Right renal cortex interstitium (tissue), 3 donors: ENCODE results near the gene PARD6A. TPM values are rescaled to one million over a fixed set of nuclear protein-coding genes. Genes with fewer than 3 reads are reported as not detected.
"Not testable (repeated sequence)": the region's sequence is repeated elsewhere in the genome, so short reads cannot be mapped to it uniquely, and the experiment has no call there.

Source experiments
- DNase-seq, 3 donors: peaks; one replicate each; pipeline ENCODE4 v3.0.0-alpha.2; 2013; ENCODE audit warnings: low read depth in 3 of 3, low spot score in 2 of 3
- polyA plus RNA-seq, 3 donors: library from polyadenylated mRNA; unstranded; fragments of 120-200 nt; gene quantifications; one replicate each; pipeline ENCODE4 v1.2.1, GENCODE V29; 2013; ENCODE audit not compliant: insufficient read length in 3 of 3

PARD6A gene
- polyA plus RNA-seq, 3 donors = 2.3 to 3.2 (median 3.2) TPM

GRCh38 chr16:67683767-67684166 lies 23.0 kb downstream of the PARD6A start:
- DNase-seq = no peak

GRCh38 chr16:67685388-67686112 lies 24.8 kb downstream of the PARD6A start:
- DNase-seq = no peak

- DNase-seq = not testable (repeated sequence)
Observed at GRCh38 chr16:67693517-67694285, 32.9 kb downstream of the PARD6A start.

GRCh38 chr16:67694611-67695010 lies 33.9 kb downstream of the PARD6A start:
- no peak for DNase-seq

GRCh38 chr16:67697422-67698185 lies 36.8 kb downstream of the PARD6A start:
- no peak for DNase-seq

- no peak for DNase-seq
Observed at GRCh38 chr16:67699265-67699664, 38.5 kb downstream of the PARD6A start.

GRCh38 chr16:67701420-67701819 lies 40.7 kb downstream of the PARD6A start:
- no peak for DNase-seq

- no peak for DNase-seq
Observed at GRCh38 chr16:67702130-67702529, 41.4 kb downstream of the PARD6A start.

GRCh38 chr16:67703626-67704025 lies 42.9 kb downstream of the PARD6A start:
- DNase-seq = no peak

- DNase-seq = no peak
Observed at GRCh38 chr16:67704110-67704509, 43.4 kb downstream of the PARD6A start.

GRCh38 chr16:67707210-67707609 lies 46.5 kb downstream of the PARD6A start:
- DNase-seq = no peak

GRCh38 chr16:67707790-67708189 lies 47.0 kb downstream of the PARD6A start:
- DNase-seq = no peak

- no peak for DNase-seq
Observed at GRCh38 chr16:67708368-67708771, 47.6 kb downstream of the PARD6A start.

- DNase-seq = no peak
Observed at GRCh38 chr16:67709050-67709449, 48.3 kb downstream of the PARD6A start.

GRCh38 chr16:67710607-67711006 lies 49.8 kb downstream of the PARD6A start:
- DNase-seq = no peak

Other genes starting within 250 kb of the PARD6A start
- gene ZDHHC1, start 244.5 kb upstream of the PARD6A start, polyA plus RNA-seq = 1 to 10 TPM; 9.1 to 9.9 (median 9.7) TPM
- 10 to 100 TPM; 44.4 to 54.9 (median 45.6) TPM for gene HSD11B2, start 229.8 kb upstream of the PARD6A start, polyA plus RNA-seq
- gene ATP6V0D1, start 179.8 kb upstream of the PARD6A start, polyA plus RNA-seq = 10 to 100 TPM; 82.9 to 99.8 (median 85.5) TPM
- under 1 TPM in 1 of 3 donors, not detected in 2; 0.17 TPM for gene AGRP, start 177.4 kb upstream of the PARD6A start, polyA plus RNA-seq
- gene RIPOR1, start 132.1 kb upstream of the PARD6A start, polyA plus RNA-seq = 100 to 1,000 TPM in 2 of 3 donors, 10 to 100 TPM in 1; 93.8 to 115 (median 100) TPM
- gene CTCF, start 98.4 kb upstream of the PARD6A start, polyA plus RNA-seq = 10 to 100 TPM; 81.5 to 87.2 (median 85.5) TPM
- gene CARMIL2, start 15.8 kb upstream of the PARD6A start, polyA plus RNA-seq = 1 to 10 TPM in 1 of 3 donors, under 1 TPM in 2; 0.65 to 1.0 (median 0.81) TPM
- gene ACD, start 700 bp upstream of the PARD6A start, polyA plus RNA-seq = 10 to 100 TPM; 19.1 to 20.5 (median 19.8) TPM
- gene ENKD1, start 5.8 kb downstream of the PARD6A start, polyA plus RNA-seq = 10 to 100 TPM; 17.8 to 21.2 (median 19.4) TPM
- 1 to 10 TPM; 2.1 to 2.9 (median 2.5) TPM for gene C16orf86, start 5.9 kb downstream of the PARD6A start, polyA plus RNA-seq
- gene GFOD2, start 58.4 kb downstream of the PARD6A start, polyA plus RNA-seq = 10 to 100 TPM; 19.5 to 22.0 (median 19.5) TPM
- 10 to 100 TPM; 19.2 to 22.3 (median 19.2) TPM for gene RANBP10, start 145.6 kb downstream of the PARD6A start, polyA plus RNA-seq
- 1 to 10 TPM; 6.2 to 7.8 (median 7.6) TPM for gene TSNAXIP1, start 145.9 kb downstream of the PARD6A start, polyA plus RNA-seq
- gene THAP11, start 181.4 kb downstream of the PARD6A start, polyA plus RNA-seq = 10 to 100 TPM; 27.5 to 34.1 (median 32.5) TPM
- 100 to 1,000 TPM; 118 to 138 (median 134) TPM for gene NUTF2, start 186.0 kb downstream of the PARD6A start, polyA plus RNA-seq
- gene CENPT, start 186.7 kb downstream of the PARD6A start, polyA plus RNA-seq = 10 to 100 TPM; 37.3 to 44.4 (median 40.6) TPM
- gene EDC4, start 212.1 kb downstream of the PARD6A start, polyA plus RNA-seq = 10 to 100 TPM; 82.0 to 85.6 (median 83.2) TPM
- not detected for gene NRN1L, start 223.9 kb downstream of the PARD6A start, polyA plus RNA-seq
- gene PSKH1, start 232.3 kb downstream of the PARD6A start, polyA plus RNA-seq = 10 to 100 TPM; 31.6 to 38.0 (median 35.5) TPM